GM21528 (cell line): ENCODE data around the gene MN1.

Source experiments
- ATAC-seq: cut with Tn5 transposase; IDR thresholded peaks from one replicate; pipeline ENCODE4 v1.9.1; 2021; ENCODE audit warnings: mild to moderate bottlenecking, moderate library complexity; ENCODE audit not compliant: unreplicated experiment, low FRiP score

The MN1 gene

DNA sequence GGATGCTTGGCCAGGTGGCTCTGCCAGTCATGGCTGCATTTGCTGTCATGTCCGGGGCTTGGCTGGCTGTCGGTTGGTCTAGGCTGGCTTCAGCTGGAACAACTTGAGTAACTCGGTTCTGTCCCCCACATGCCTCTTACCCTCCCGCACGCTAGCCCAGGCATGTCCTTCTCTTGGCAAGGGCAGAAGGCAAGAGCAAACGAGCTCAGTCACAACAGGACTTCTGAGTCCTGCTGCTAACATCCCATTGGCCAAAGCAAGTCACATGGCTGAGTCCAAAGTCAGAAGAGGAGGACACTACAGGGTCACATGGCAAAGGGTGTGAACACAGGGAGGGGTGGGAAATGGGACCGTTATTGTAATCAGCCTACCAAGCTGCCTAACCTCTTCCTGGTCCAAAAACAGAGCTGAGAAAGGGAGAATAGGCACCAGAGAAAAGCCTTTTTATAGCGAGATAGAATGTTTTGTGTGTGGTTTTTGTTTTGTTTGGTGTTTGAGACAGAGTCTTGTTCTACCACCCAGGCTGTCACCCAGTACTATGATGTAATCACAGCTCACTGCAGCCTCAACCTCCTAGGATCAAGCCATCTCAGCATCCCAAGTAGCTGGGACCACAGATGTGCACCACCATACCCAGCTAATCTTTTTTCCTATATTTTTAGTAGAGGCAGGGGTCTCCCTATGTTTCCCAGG, 81.9 kb downstream of the MN1 start:
- no peak for ATAC-seq

DNA sequence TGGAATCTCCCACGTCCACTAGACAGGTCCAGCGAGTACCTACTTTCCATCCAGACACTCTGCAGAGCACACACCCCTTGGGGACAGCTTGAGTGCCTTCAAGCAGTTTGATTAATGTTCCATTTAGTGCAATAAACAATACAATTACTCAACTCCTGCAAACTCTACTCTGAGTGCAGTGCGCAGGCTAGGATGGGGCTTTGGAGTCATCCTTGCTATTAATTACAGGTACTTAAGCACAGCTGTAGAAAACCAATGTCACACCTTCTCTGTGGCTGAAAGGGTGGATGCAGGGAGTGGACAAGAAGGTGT, 82.6 kb downstream of the MN1 start:
- no peak for ATAC-seq

- ATAC-seq, result no peak
Observed at GRCh38 chr22:27718186-27719035, 83.1 kb downstream of the MN1 start.

- no peak for ATAC-seq
Observed at GRCh38 chr22:27717094-27717493, 84.5 kb downstream of the MN1 start.

GRCh38 chr22:27716074-27716473, 85.5 kb downstream of the MN1 start:
- ATAC-seq, result no peak

GRCh38 chr22:27715106-27715505, 86.5 kb downstream of the MN1 start:
- no peak for ATAC-seq

GRCh38 chr22:27714068-27714467, 87.5 kb downstream of the MN1 start:
- ATAC-seq, result no peak

DNA sequence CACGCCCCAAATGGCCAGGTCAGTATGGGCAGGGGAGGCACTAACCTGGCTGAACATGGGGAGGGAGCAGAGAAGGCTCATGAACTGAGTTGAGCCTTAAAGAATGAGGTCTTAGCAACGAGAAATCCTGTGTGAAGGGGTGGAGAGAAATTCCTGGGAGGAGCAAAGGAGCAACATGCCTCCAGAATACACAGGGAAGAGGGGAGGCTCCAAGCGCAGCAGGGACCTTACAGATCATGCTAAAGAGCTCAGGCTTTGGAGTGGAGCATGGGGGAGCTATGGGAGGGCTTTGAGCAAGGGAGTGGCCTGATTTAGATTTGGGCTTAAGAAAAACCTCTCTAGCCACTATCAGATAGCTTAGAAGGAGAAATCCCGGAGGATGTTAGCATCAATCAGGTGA, 88.1 kb downstream of the MN1 start:
- no peak for ATAC-seq

- ATAC-seq, result no peak
Observed at GRCh38 chr22:27711756-27712155, 89.8 kb downstream of the MN1 start.

GRCh38 chr22:27711012-27711411, 90.5 kb downstream of the MN1 start:
- no peak for ATAC-seq

DNA sequence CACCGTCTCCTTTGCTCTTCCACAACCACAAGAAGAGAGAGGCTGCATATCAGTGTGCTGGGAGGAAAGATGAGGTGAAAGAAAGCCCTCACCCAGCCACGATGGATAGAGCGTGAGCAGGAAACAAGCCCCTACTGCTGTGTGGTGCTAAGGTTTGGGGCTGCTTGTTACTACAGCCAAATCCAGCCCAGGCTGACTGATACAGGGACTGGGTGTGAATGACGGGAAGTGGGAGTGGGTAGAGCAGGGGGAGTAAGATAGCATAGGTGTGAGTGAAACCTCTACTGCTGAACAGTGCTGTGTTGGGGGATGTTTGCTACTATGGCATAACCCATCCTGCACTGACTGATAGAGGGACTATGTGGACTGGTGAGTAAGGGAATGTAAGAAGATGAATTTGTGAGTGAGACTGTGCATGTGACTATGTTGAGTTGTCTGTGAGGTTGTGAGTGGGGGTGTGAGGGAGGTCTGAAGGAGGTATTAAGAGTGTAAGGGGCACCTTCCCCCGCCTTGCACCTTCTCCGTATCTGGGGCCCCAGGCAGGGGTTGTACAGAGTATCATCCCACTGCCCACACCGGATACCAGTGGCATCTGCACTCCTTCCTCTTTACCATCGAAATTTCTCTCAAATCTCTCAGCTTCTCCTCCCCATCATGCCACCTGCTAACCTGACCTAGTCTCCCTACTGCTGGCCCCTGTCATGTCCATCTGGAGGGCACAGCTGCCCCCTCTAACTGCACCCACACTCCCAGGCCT, 91.5 kb downstream of the MN1 start:
- ATAC-seq, result no peak

DNA sequence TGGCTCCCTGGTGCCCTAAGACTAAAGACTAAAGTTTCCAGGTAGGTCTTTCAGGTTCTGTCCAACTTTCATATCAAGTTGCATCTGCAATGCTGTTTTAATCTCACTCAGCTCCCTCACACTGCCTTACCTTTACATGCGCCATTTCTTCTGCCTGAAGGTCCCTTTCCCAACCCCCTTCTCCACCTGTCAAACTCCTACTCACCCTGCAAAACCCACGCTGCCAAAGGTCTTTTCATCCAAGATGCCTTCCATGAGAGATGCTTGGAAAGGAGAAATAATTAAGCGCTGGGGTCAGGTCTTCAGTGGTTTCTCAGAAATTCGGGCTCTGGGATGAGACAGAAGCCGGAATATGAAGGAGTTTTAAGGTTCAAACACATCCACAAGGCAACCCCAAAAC, 95.1 kb downstream of the MN1 start:
- ATAC-seq, result no peak

GRCh38 chr22:27705408-27706080, 96.0 kb downstream of the MN1 start:
- no peak for ATAC-seq

DNA sequence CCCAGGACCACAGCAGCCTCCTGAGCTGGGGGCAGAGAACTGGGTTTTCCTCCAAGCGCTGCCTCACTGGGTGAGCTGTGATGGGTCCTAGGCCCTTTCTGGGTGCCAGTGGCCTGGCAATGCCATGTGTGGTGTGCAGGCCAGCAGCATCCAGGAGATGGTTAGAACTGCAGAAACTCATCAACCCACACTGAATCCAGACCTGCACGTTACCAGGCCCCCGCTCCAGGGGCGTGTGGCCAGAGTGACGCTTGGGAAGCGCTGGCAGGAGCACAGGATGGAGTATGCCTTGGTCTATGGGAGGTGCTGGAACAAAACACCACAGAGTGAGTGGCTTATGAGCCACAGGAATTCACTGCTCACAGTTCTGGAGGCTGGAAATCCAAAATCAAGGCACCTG, 97.0 kb downstream of the MN1 start:
- ATAC-seq, result no peak

DNA sequence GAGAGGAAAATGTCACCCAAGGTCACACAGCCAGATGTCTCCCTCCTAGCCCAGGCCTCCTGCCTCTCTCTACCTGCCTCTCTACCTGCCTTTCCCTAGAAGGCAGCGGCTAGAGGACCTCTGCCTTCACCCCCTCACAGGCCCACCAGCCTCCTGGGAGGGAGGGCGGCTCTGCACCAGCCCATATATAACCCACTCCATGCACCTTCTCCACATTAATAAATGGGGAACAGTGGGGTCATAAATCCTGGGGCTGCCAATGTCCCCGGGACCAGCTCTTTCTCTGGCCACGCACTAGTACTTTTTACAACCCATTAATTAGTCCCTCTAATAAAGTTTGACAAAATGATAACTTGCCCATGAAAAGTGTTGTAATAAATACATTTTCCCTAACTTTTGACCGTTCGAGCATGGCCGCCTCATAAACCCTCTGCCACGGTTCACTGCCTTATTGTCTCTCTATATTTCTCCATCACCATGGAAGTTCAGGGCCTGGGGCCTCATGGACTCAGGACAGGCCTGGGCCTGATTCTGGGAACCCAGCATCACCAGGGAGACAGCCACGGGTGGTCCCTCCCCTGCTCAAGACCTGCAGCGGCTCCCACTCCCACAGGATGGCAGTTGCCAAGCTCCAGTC, 102.1 kb downstream of the MN1 start:
- no peak for ATAC-seq

GRCh38 chr22:27698813-27699212, 102.7 kb downstream of the MN1 start:
- no peak for ATAC-seq
